Panc1 (cell line): Measurements from ENCODE around the gene GRM1.

Experiments used
- CTCF ChIP-seq: fragments of 450-650 bp; IDR thresholded peaks from 2 replicates; pipeline ENCODE4 v1.5.1; 2017; ENCODE audit warnings: mild to moderate bottlenecking
- POLR2AphosphoS5 ChIP-seq: IDR thresholded peaks from 2 replicates; pipeline ENCODE4 v1.6.1; 2012; ENCODE audit warnings: mild to moderate bottlenecking, low read depth, low read length, moderate library complexity

DNA sequence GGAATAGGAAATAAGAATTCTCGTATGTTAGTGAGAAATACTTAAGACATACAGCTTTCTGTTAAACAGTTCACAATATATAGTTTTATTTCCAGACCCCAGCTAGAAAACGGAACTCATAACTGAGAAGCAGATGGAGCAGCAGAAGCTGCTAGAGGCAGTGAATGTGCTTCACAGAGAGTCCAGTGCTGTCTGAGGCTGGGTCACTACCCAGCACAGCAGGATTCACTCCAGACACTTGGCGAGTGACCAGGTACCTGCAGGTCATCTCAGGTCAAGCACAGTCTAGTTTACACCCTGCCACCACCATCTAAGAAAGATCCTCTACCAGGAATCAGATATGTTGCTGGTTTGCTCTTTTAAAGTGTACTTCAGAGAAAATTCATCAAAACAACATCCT lies 271.7 kb downstream of the GRM1 start:
- TF ChIP-seq CTCF: no peak
- TF ChIP-seq POLR2AphosphoS5: no peak
